Vein endothelial cell (primary cell): ENCODE measurements around the gene KCNC1. TPM values are rescaled to one million over a fixed set of nuclear protein-coding genes. Genes with fewer than 3 reads are reported as not detected.

ENCODE experiments used
- total RNA-seq: library from RNA; depleted of rRNA; stranded (reverse); fragments of >200 nt; gene quantifications from 2 replicates; pipeline ENCODE4 v1.2.3, GENCODE V29; 2012

The KCNC1 gene
- not detected in 2 replicates for total RNA-seq

DNA sequence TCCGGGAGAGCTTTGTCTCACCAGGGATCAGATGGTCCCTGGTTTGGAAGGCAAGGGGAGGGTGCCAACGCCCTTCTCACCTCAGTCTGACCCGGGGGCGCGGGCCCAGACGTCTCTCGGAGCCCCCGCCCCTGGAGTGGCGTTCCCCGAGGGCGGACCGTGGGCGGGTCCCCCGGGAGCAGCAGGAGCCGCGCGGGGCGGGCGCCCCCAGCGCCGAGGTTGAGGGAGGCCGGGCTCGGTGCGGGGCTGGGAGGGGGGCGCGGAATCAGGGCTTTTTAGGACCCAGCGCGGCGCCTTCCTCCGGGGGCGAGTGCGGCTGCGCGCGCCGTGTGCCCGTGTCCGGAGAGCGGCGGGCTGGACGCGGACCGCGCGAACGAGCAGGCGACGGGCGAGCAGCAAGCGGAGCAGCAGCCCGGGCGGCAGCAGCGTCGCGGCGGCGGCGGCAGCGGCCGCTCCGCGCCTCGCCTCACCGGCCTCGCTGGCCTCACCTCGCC is at the start of gene KCNC1:
KCNC1 (plus strand) TSS at position 364 of the 494 bp plus-strand sequence. CDS start 1,222 bp downstream, outside the sequence.

DNA sequence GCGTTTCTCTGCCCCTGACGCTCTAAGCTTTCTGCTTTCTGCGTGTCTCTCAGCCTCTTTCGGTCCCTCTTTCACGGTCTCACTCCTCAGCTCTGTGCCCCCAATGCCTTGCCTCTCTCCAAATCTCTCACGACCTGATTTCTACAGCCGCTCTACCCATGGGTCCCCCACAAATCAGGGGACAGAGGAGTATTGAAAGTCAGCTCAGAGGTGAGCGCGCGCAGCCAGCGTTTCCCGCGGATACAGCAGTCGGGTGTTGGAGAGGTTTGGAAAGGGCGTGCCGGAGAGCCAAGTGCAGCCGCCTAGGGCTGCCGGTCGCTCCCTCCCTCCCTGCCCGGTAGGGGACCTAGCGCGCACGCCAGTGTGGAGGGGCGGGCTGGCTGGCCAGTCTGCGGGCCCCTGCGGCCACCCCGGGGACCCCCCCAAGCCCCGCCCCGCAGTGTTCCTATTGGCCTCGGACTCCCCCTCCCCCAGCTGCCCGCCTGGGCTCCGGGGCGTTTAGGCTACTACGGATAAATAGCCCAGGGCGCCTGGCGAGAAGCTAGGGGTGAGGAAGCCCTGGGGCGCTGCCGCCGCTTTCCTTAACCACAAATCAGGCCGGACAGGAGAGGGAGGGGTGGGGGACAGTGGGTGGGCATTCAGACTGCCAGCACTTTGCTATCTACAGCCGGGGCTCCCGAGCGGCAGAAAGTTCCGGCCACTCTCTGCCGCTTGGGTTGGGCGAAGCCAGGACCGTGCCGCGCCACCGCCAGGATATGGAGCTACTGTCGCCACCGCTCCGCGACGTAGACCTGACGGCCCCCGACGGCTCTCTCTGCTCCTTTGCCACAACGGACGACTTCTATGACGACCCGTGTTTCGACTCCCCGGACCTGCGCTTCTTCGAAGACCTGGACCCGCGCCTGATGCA is 15.3 kb upstream of the KCNC1 start, which contains the start of gene MYOD1:
MYOD1 (plus strand) TSS at position 544 of the 910 bp plus-strand sequence; CDS start at position 756, 212 bp downstream.

Other genes with a start within 250 kb of the KCNC1 start
- not detected in 2 replicates for gene USH1C, start 190.4 kb upstream of the KCNC1 start, total RNA-seq
- gene OTOG, start 187.5 kb upstream of the KCNC1 start, total RNA-seq, result not detected in 2 replicates
- gene MYOD1, start 15.2 kb upstream of the KCNC1 start, total RNA-seq, result not detected in 2 replicates